Rectal smooth muscle tissue (tissue), 1 donor: ENCODE data around the gene SERPINA1.

Experiments
- H3K27ac ChIP-seq: one replicate; pipeline ENCODE4 v1.7.0; 2013; ENCODE audit warnings: low read depth, low read length, inconsistent platforms
- H3K27me3 ChIP-seq: one replicate; pipeline ENCODE4 v1.7.0; 2013; ENCODE audit warnings: low read length; ENCODE audit not compliant: control insufficient read depth, insufficient read depth
- H3K36me3 ChIP-seq: one replicate; pipeline ENCODE4 v1.7.0; 2013; ENCODE audit warnings: low read length; ENCODE audit not compliant: control insufficient read depth, insufficient read depth
- H3K4me1 ChIP-seq: one replicate; pipeline ENCODE4 v1.7.0; 2013; ENCODE audit warnings: low read length; ENCODE audit not compliant: control insufficient read depth, insufficient read depth
- H3K4me3 ChIP-seq: one replicate; pipeline ENCODE4 v1.7.0; 2013; ENCODE audit warnings: low read length
- H3K9ac ChIP-seq: one replicate; pipeline ENCODE4 v1.7.0; 2013; ENCODE audit warnings: low read length

Gene SERPINA1

DNA sequence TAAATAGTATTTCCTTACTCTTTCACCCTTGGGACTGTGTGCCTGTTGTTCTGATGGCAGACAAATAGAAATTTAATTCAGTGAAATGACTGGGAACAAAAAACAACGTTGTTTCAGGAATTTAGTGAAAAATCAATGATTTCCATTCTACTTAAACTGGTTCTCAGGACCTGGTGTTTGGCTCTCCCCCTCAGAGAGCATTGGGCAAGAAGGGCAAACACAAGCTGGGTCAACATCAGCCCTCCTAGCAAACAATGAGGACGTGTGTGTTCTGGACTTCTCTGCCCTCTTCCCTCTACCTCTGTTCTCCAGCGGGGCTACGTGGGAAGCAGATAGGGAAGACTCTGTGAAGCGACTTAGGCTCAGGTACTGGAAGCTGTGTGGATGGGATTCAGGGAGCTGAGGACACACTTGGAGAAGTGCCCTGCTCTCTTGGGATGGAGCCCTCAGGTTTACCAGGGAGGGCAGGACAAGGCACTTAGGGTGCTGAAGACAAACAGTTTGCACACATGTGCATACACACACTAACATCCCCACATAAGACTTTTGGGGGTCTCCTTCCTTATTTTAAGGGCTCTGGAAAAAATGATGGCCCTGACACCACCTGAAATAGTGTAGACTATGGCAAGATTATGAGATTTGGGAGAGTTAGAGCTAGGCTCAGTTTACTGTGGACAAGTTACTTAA lies 7.6 kb upstream of the SERPINA1 start:
- Histone ChIP-seq H3K36me3 (no peaks in the 10 kb centered on the region), H3K27ac (no peak overlapping the region), H3K4me3 (no peak overlapping the region), H3K4me1 (no peaks in the 10 kb centered on the region), H3K27me3 (no peaks in the 10 kb centered on the region), H3K9ac (no peak overlapping the region)

DNA sequence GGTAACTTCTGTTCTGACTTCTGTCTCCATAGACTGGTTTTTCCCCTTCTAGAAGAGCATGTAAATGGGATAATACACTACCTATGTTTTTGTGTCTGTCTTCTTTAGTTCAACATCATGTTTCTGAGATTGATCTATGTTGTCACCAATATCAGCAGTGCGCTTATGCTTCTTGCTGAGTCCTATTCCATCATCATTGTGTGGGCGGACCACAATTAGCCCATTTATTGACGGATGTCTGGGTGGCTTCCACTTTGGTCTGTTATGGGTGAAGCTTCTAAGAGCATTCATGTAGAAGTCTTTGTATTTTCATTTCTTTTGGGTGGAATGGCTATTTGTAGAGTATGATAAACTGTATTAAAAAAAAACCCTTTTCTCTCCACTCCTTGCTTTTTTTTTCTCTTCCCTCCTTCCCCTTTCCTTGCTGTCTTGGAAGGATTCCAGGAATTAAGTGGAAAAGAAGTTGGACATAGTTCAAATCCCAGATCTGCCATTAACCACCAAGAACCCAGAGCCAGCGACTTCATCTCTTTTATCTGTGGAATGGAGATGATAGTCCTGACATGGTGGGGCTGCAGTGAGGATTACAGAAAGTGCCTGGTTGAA lies 7.0 kb upstream of the SERPINA1 start:
- no peak overlapping the region for H3K4me3 ChIP-seq
- H3K9ac ChIP-seq: no peak overlapping the region
- H3K36me3 ChIP-seq: no peaks in the 10 kb centered on the region
- no peak overlapping the region for H3K27ac ChIP-seq
- no peaks in the 10 kb centered on the region for H3K27me3 ChIP-seq
- H3K4me1 ChIP-seq: no peaks in the 10 kb centered on the region

DNA sequence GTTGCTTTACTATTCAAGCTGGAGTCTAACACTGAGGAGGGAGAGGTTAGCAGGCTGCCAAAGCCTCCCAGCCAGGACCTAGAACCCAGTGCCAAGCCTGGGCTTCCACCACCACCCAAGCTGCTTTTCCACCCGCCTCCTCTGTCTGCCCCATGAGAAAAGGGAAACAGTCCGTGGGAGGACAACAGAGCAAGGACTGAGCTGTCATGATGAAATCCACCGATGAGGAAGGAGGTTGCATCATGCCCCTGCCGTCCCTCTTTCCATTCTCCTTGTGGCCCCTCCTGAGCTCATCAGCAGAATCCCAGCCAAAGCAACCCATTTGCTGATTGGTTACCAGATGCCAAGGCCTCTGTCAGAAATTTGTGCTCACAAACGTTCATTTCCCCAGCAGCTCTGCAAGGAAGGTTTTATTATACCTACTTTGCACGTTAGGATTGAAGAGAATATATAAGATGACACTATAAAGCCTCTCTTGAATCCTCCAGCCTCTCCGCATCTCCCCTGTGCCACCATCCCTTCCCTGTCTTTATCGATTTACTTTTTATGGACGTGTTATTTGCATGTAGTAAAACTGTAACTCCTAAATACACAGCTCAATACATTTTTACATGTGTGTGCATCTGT lies 6.3 kb upstream of the SERPINA1 start:
- Histone ChIP-seq H3K36me3 (no peaks in the 10 kb centered on the region), H3K27ac (no peak overlapping the region), H3K9ac (no peak overlapping the region), H3K4me3 (no peak overlapping the region), H3K27me3 (no peaks in the 10 kb centered on the region), H3K4me1 (no peaks in the 10 kb centered on the region)

DNA sequence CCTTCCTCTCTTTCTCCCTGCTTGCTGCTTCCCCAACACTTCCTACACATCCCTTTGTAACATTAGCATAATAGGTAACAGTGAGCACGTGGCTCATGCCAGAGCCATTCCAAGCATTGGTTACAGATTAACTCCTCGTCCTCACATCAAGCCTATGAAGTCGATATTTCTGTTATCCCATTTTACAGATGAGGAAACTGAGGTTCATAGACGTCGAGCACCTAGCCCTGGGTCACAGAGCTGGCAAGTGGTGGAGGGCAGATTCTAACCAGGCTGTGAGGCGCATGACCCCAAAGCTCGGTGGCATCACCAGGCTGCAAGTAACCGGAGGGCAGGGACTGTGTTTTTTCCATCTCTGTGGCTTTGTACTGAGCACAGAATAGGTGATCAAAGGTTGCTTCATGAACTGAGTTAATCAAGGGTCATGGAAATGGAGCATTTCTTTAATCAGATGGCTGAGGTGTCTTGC lies 5.7 kb upstream of the SERPINA1 start:
- no peaks in the 10 kb centered on the region for H3K4me1 ChIP-seq
- H3K9ac ChIP-seq: no peak overlapping the region
- no peak overlapping the region for H3K27ac ChIP-seq
- no peaks in the 10 kb centered on the region for H3K27me3 ChIP-seq
- no peaks in the 10 kb centered on the region for H3K36me3 ChIP-seq
- H3K4me3 ChIP-seq: no peak overlapping the region

DNA sequence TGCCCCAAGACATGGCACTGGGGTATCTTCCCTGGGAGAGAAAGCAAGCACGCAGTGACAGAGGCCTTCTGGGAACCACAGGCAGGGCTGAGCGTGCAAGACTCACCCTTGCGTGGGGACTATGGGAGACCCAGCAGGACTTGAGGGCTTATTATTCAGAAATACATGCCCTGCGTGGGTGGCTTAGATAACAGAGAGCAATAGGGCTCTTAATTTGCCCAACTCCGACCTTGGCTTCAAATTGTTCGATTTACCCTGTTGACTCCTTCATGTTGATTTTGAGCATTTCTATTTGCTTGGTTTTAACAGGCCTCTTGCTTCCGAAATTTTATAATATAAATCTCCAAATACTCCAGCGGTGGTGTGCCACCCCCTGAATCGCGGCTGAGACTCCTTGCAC lies 5.1 kb upstream of the SERPINA1 start:
- no peak overlapping the region for H3K27ac ChIP-seq
- no peak overlapping the region for H3K4me3 ChIP-seq
- H3K4me1 ChIP-seq: no peaks in the 10 kb centered on the region
- H3K9ac ChIP-seq: no peak overlapping the region
- H3K36me3 ChIP-seq: no peaks in the 10 kb centered on the region
- no peaks in the 10 kb centered on the region for H3K27me3 ChIP-seq

DNA sequence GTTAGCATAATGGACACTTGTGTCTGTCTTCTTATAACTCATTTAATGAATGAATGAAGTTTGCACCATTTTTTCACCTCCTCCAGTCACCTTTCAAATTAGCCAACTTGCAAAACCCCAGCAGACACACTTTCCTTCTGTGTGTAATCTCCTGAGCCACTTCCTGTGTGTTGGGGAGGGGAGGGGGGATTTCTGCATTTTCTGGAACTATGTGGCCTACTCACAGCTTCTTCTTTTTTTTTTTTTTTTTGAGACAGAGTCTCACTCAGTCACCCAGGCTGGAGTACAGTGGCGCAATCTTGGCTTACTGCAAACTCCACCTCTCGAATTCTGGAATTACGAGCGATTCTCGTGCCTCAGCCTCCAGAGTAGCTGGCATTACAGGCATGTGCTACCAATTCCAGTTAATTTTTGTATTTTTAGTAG lies 4.1 kb upstream of the SERPINA1 start:
- Histone ChIP-seq H3K27ac (no peak overlapping the region), H3K9ac (no peak overlapping the region), H3K36me3 (no peaks in the 10 kb centered on the region), H3K4me1 (no peaks in the 10 kb centered on the region), H3K27me3 (no peaks in the 10 kb centered on the region), H3K4me3 (no peak overlapping the region)

DNA sequence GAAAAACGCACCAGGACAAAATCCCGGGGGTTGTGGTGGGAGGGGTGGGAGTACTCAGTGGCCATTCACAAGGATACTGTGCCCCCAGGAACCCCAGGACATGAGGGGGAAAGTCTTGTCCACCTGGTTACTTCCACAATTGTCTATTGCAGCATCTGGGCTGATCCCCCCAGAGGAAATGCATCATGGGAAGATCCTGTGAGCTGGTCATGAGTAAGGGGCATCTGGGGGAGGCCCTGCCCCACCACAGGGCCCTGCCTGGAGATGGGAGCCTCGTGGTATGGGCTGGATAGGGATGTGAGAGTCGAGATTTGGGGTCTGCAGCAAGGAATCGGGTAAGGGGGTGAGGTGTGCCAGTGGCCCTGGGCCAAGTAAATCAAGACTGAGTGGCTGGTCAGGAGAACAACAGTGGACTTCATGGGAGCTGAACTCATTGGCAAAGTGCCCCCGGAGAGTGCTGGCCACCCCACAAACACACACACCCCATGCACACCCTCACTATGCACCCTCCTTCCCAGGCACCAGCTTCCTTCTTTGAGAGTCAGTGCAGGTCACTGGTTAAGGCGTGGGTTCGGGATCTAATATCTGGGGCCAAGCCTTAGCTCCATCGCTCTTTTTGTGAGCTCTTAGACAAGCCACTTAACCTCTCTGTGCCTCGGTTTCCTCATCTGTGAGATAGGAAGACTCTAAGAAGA lies 3.0 kb upstream of the SERPINA1 start:
- no peak overlapping the region for H3K9ac ChIP-seq
- no peaks in the 10 kb centered on the region for H3K27me3 ChIP-seq
- H3K4me3 ChIP-seq: no peak overlapping the region
- no peaks in the 10 kb centered on the region for H3K4me1 ChIP-seq
- H3K36me3 ChIP-seq: no peaks in the 10 kb centered on the region
- H3K27ac ChIP-seq: no peak overlapping the region

DNA sequence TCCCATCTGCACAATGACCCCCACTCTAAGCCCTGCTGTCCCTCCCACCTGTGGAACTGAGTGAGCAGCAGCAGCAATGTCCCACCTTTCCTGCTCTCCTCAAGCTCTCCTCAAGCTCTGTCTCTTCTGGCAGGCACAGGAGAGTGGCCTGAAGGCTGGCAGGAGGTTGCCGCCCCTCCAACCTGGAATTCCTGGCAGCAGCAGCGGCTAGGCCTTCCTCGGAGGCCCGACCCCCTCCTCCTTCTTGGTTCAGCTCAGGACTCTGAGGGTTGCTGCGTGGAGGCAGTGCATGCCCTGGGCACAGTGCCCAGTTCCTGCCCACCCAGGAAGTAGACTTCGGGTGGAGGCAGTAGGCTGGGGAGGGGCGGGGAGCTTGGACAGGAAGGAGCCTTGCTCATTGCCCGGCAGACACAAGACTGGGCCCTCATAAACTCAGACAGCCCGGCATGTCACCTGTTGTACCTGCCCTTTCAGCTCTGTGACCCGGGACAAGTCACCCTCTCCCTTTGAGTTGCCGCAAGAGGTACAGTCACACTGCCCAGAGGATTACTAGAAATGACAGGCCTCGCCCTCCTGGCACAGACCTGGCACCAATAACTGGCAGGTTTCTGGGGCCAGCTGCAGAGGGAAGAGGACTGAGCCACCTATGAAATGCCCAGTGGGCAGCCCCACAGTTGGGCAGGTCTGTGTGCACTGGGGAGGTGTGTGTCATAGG lies 2.1 kb upstream of the SERPINA1 start:
- Histone ChIP-seq H3K9ac (no peak overlapping the region), H3K4me1 (no peaks in the 10 kb centered on the region), H3K4me3 (peak overlapping the region; percentile 42), H3K36me3 (no peaks in the 10 kb centered on the region), H3K27me3 (no peaks in the 10 kb centered on the region), H3K27ac (no peak overlapping the region)

DNA sequence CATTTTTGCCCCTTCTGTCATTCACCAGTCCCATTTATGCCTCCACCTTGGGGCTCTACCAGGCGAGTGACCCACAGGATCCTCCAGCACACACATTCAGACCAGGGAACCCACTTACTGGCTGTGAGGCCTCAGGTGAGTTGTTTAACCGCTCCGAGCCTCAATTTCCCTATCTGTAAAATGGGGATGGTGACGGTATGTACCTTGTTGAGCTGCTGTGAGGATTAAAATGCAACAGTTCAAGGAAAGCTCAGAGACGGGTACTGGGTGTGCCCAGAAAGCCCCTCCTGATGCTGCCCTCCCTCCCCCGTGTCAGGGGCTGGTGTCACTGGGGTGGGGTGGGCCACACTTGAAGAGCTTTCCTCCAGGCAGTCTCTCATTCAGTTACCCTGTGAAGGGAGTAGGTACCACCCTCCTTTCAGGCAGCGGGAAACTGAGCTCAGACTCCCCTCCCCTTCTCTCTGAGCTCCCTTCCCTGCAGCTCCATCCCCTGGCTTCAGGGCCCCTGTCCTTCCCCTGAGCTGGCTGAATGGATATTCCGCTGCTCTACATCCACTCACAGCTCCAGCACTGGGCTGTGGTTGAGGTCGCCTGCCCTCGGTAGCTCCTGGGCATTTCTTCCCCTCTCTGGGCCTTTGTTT lies 1.4 kb upstream of the SERPINA1 start:
- Histone ChIP-seq H3K9ac (no peak overlapping the region), H3K4me1 (no peaks in the 10 kb centered on the region), H3K4me3 (peak overlapping the region; percentile 42), H3K36me3 (no peaks in the 10 kb centered on the region), H3K27me3 (no peaks in the 10 kb centered on the region), H3K27ac (no peak overlapping the region)

DNA sequence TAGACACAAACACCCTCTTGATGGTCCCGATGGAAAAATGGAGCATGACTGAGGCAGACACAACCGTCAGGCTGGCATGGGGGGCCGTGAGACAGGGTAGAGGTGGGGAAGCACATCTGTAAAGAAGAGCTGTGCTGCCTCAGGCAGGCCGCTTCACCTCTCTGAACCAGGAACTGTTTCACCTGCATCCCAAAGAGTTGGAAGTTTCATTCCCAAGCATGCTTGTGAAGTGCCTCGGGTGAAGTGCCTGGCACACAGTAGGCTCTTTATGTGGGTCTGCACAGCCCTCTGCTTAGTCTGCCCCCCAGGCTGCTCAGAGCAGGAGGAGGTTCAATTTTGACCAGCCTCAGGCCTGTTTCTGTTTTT lies 685 bp upstream of the SERPINA1 start:
- no peaks in the 10 kb centered on the region for H3K36me3 ChIP-seq
- H3K27me3 ChIP-seq: no peaks in the 10 kb centered on the region
- H3K9ac ChIP-seq: no peak overlapping the region
- H3K4me1 ChIP-seq: no peaks in the 10 kb centered on the region
- H3K4me3 ChIP-seq: no peak overlapping the region
- H3K27ac ChIP-seq: no peak overlapping the region

DNA sequence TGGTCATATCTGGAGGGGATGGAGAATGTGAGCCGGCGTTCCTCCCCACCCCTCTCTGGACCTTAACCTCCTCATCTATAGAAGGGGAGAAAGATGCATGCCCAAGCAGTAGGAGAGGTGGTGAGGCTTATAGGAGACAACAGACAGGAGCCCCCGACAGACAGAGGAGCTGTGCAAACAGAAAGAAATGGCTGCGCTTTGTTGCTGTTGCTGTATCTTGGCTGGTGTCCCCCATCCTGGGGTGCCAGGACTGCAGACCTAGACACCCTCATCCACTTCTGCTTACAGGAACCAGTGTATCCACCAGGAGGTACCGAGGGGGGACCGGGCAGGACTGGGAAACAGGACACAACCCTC lies 397 bp downstream of the SERPINA1 start:
- Histone ChIP-seq H3K36me3 (no peaks in the 10 kb centered on the region), H3K9ac (no peak overlapping the region), H3K4me3 (no peak overlapping the region), H3K27me3 (no peaks in the 10 kb centered on the region), H3K27ac (no peak overlapping the region), H3K4me1 (no peaks in the 10 kb centered on the region)
